IMR-90 (cell line): ENCODE data around the gene SUGP2. TPM values are rescaled to one million over a fixed set of nuclear protein-coding genes. Genes with fewer than 3 reads are reported as not detected.

ENCODE experiments used
- ATAC-seq: fragments of 200-7000 bp; cut with Tn5 transposase; 2 replicates; pipeline ENCODE4 v1.9.1; 2020; ENCODE audit warnings: low read depth, mild to moderate bottlenecking, moderate library complexity
- BruUV-seq: library from RNA; stranded (reverse); fragments of 400-500 nt; replicated peaks from 2 replicates; lab custom pipeline; 2021; lab: Mats Ljungman, UMichigan
- CTCF ChIA-PET: fragments of 300-600 bp; formaldehyde crosslinking; extraction: SDS; loops from one replicate; lab custom pipeline; 2021; ENCODE audit warnings: antibody characterized with exemption; lab: Yijun Ruan, JAX
- POLR2A ChIA-PET: fragments of 300-600 bp; sonication (Branson Sonifier 250); formaldehyde crosslinking; loops from one replicate; lab custom pipeline; 2022; ENCODE audit warnings: antibody characterized with exemption; ENCODE audit not compliant: unreplicated experiment; lab: Charles Lee
- DNase-seq: peaks from one replicate; pipeline ENCODE4 v3.0.0; 2013
- H2AFZ ChIP-seq: replicated peaks from 2 replicates; pipeline ENCODE3; 2013; ENCODE audit warnings: low read length, mild to moderate bottlenecking; ENCODE audit not compliant: poor library complexity
- H2AK5ac ChIP-seq: 2 replicates; pipeline ENCODE4 v1.6.1; 2013; ENCODE audit warnings: low read depth, low read length, inconsistent platforms
- H2AK9ac ChIP-seq: replicated peaks from 2 replicates; pipeline ENCODE3; 2013; ENCODE audit warnings: mild to moderate bottlenecking, low read depth, low read length, moderate library complexity; ENCODE audit not compliant: poor library complexity
- H2BK120ac ChIP-seq: 2 replicates; pipeline ENCODE4 v1.6.1; 2013; ENCODE audit warnings: low read depth, low read length, inconsistent platforms
- H2BK15ac ChIP-seq: 3 replicates; pipeline ENCODE4 v1.6.1; 2013; ENCODE audit warnings: low read depth, low read length, inconsistent platforms
- H2BK20ac ChIP-seq: 2 replicates; pipeline ENCODE4 v1.6.1; 2013; ENCODE audit warnings: low read depth, mild to moderate bottlenecking, inconsistent platforms, low read length, moderate library complexity
- H2BK5ac ChIP-seq: 2 replicates; pipeline ENCODE4 v1.6.1; 2013; ENCODE audit warnings: mild to moderate bottlenecking, low read depth, low read length, inconsistent platforms; ENCODE audit not compliant: poor library complexity, severe bottlenecking
- H3K14ac ChIP-seq: replicated peaks from 2 replicates; pipeline ENCODE4 v1.6.1; 2013; ENCODE audit warnings: low read depth, low read length, inconsistent platforms
- H3K18ac ChIP-seq: 2 replicates; pipeline ENCODE4 v1.6.1; 2013; ENCODE audit warnings: low read depth, low read length, control low read depth
- H3K23ac ChIP-seq: 2 replicates; pipeline ENCODE4 v1.6.1; 2013; ENCODE audit warnings: low read depth, low read length, inconsistent platforms
- H3K27ac ChIP-seq: 2 replicates; pipeline ENCODE4 v1.5.1; 2013; ENCODE audit warnings: mild to moderate bottlenecking, control low read depth, low read length; ENCODE audit not compliant: insufficient read depth
- H3K27me3 ChIP-seq: 2 replicates; pipeline ENCODE4 v1.6.1; 2013; ENCODE audit warnings: low read length; ENCODE audit not compliant: control insufficient read depth, insufficient read depth
- H3K36me3 ChIP-seq: 2 replicates; pipeline ENCODE4 v1.6.1; 2013; ENCODE audit warnings: low read length, mixed read lengths; ENCODE audit not compliant: control insufficient read depth, insufficient read depth
- H3K4ac ChIP-seq: 2 replicates; pipeline ENCODE4 v1.6.1; 2013; ENCODE audit warnings: low read depth, low read length, inconsistent platforms
- H3K4me1 ChIP-seq: 2 replicates; pipeline ENCODE4 v1.6.1; 2013; ENCODE audit warnings: low read length, mixed read lengths; ENCODE audit not compliant: control insufficient read depth, insufficient read depth
- H3K4me2 ChIP-seq: 2 replicates; pipeline ENCODE4 v1.6.1; 2013; ENCODE audit warnings: low read depth, mild to moderate bottlenecking, control low read depth, low read length, moderate library complexity
- H3K4me3 ChIP-seq: 2 replicates; pipeline ENCODE4 v1.5.1; 2013; ENCODE audit warnings: low read depth, mild to moderate bottlenecking, control low read depth, low read length, moderate library complexity; ENCODE audit not compliant: insufficient read depth
- H3K56ac ChIP-seq: 2 replicates; pipeline ENCODE4 v1.6.1; 2013; ENCODE audit warnings: low read length, inconsistent platforms; ENCODE audit not compliant: insufficient read depth; ENCODE audit errors: extremely low read depth
- H3K79me1 ChIP-seq, 2 experiments: 2 replicates each; pipeline ENCODE4 v1.6.1; 2013; ENCODE audit warnings: low read length in 2 of 2, inconsistent platforms in 1 of 2, low read depth in 1 of 2
- H3K9ac ChIP-seq: 2 replicates; pipeline ENCODE4 v1.6.1; 2013; ENCODE audit warnings: low read depth, low read length, control low read depth
- H3K9me1 ChIP-seq: 2 replicates; pipeline ENCODE4 v1.6.1; 2013; ENCODE audit warnings: low read length, inconsistent platforms; ENCODE audit not compliant: insufficient read depth
- H3K9me3 ChIP-seq: 2 replicates; pipeline ENCODE4 v1.6.1; 2013; ENCODE audit warnings: low read length; ENCODE audit not compliant: control insufficient read depth, insufficient read depth
- H4K20me1 ChIP-seq: 2 replicates; pipeline ENCODE4 v1.6.1; 2013; ENCODE audit warnings: low read length, inconsistent platforms; ENCODE audit not compliant: insufficient read depth
- H4K5ac ChIP-seq: 2 replicates; pipeline ENCODE4 v1.6.1; 2013; ENCODE audit warnings: mild to moderate bottlenecking, low read depth, low read length, control low read depth
- H4K8ac ChIP-seq, 2 experiments: 2 replicates each; pipeline ENCODE4 v1.6.1; 2013; ENCODE audit warnings: low read depth in 2 of 2, low read length in 2 of 2, control low read depth in 1 of 2, inconsistent platforms in 1 of 2
- H4K91ac ChIP-seq: 2 replicates; pipeline ENCODE4 v1.6.1; 2013; ENCODE audit warnings: low read depth, low read length, inconsistent platforms; ENCODE audit not compliant: insufficient read depth
- BHLHE40 ChIP-seq: fragments of 150-350 bp; IDR thresholded peaks from 2 replicates; pipeline ENCODE4 v1.6.1; 2016; ENCODE audit warnings: mild to moderate bottlenecking, low read depth, low read length
- CEBPB ChIP-seq: IDR thresholded peaks from 2 replicates; pipeline ENCODE4 v1.6.1; 2012; ENCODE audit warnings: low read depth, low read length, improper control_type of control experiment
- CHD1 ChIP-seq: IDR thresholded peaks from 2 replicates; pipeline ENCODE4 v1.6.1; 2012; ENCODE audit warnings: low read depth, low read length, improper control_type of control experiment
- ELK1 ChIP-seq: fragments of 150-350 bp; IDR thresholded peaks from 2 replicates; pipeline ENCODE4 v1.6.1; 2016; ENCODE audit warnings: low read depth, mild to moderate bottlenecking, low read length, moderate library complexity, borderline replicate concordance
- FOS ChIP-seq: fragments of 150-350 bp; IDR thresholded peaks from 2 replicates; pipeline ENCODE4 v1.6.1; 2016; ENCODE audit warnings: low read depth, low read length
- MAFK ChIP-seq: IDR thresholded peaks from 2 replicates; pipeline ENCODE4 v1.6.1; 2012; ENCODE audit warnings: low read depth, low read length, improper control_type of control experiment
- MXI1 ChIP-seq: IDR thresholded peaks from 2 replicates; pipeline ENCODE4 v1.6.1; 2012; ENCODE audit warnings: low read depth, mild to moderate bottlenecking, low read length, moderate library complexity, borderline replicate concordance
- NFE2L2 ChIP-seq: fragments of 150-350 bp; IDR thresholded peaks from 2 replicates; pipeline ENCODE4 v1.6.1; 2016; ENCODE audit warnings: low read depth, mild to moderate bottlenecking, low read length
- POLR2A ChIP-seq: IDR thresholded peaks from 2 replicates; pipeline ENCODE4 v1.6.1; 2012; ENCODE audit warnings: mild to moderate bottlenecking, low read depth, low read length
- RAD21 ChIP-seq: IDR thresholded peaks from 2 replicates; pipeline ENCODE4 v1.6.1; 2012; ENCODE audit warnings: low read length, improper control_type of control experiment
- RCOR1 ChIP-seq: IDR thresholded peaks from 2 replicates; pipeline ENCODE4 v1.6.1; 2012; ENCODE audit warnings: mild to moderate bottlenecking, low read length, improper control_type of control experiment; ENCODE audit not compliant: insufficient replicate concordance
- RFX5 ChIP-seq: IDR thresholded peaks from 2 replicates; pipeline ENCODE4 v1.8.0; 2012; ENCODE audit warnings: low read depth, mild to moderate bottlenecking, low read length, moderate library complexity
- SMC3 ChIP-seq: fragments of 150-350 bp; IDR thresholded peaks from 2 replicates; pipeline ENCODE4 v1.6.1; 2016; ENCODE audit warnings: low read depth, mild to moderate bottlenecking, antibody characterized with exemption, low read length, moderate library complexity
- WGBS, 2 experiments: methylation state at CpG; one replicate each; pipeline versions ENCODE4 v1.1.5 to v1.1.7; 2013; ENCODE audit warnings: missing lambda C conversion rate in 2 of 2; ENCODE audit not compliant: insufficient read length in 1 of 2; ENCODE audit errors: extremely low coverage in 2 of 2; 5-methylcytosine and 5-hydroxymethylcytosine counted together
- dilution Hi-C: fragments of 300-500 bp; cut with HindIII; formaldehyde crosslinking; loops from one replicate; pipeline ENCODE4 v1.14.3; 2018; ENCODE audit warnings: low sequenced_read_pairs; ENCODE audit not compliant: unreplicated experiment
- in situ Hi-C: fragments of 300-500 bp; cut with MboI; formaldehyde crosslinking; loops from 3 replicates; pipeline ENCODE4 v1.14.3; 2019; ENCODE audit warnings: low sequenced_read_pairs, inconsistent platforms, mixed read lengths
- intact Hi-C: fragments of 100-400 bp; cut with micrococcal nuclease; formaldehyde crosslinking; loops from 2 replicates; pipeline ENCODE4 v1.10.0; 2022
- polyA plus RNA-seq, 3 experiments: library from polyadenylated mRNA; depleted of rRNA; stranded (reverse); fragments of >200 nt; gene quantifications; 2 replicates each; pipeline ENCODE4 v1.2.3, GENCODE V29; 2012; ENCODE audit warnings: low replicate concordance in 1 of 3
- total RNA-seq: library from RNA; depleted of rRNA; stranded (reverse); fragments of >200 nt; gene quantifications from 2 replicates; pipeline ENCODE4 v1.2.3, GENCODE V29; 2012
- TF ChIP-seq, protein P1 (sequence below): conservative IDR thresholded peaks from 2 replicates; pipeline ENCODE4 v1.5.1; 2012; ENCODE audit warnings: mild to moderate bottlenecking, low read depth, low read length, improper control_type of control experiment
- TF ChIP-seq, protein P2 (sequence below): fragments of 150-350 bp; IDR thresholded peaks from 2 replicates; pipeline ENCODE4 v1.6.1; 2017; ENCODE audit warnings: mild to moderate bottlenecking, antibody characterized with exemption, low read length, low read depth

Gene SUGP2
- total and polyA plus RNA-seq, 2 of the 4 experiments (the other 2 are of a cell fraction), result 25.8 to 69.2 TPM

GRCh38 chr19:18980432-18981020 is 52.8 kb downstream of the SUGP2 start:
- CTCF ChIA-PET, result interaction anchor here (0.7 kb wide), 2 partner anchors 30 to 387 kb away, joined by 3 to 4 read pairs; no protein-coding TSS in a partner anchor
- Histone ChIP-seq H3K14ac (no peak overlapping the region), H2BK20ac (no peak overlapping the region), H3K79me1 (no peaks in the 10 kb centered on the region), H4K8ac (no peak overlapping the region), H4K20me1 (no peaks in the 10 kb centered on the region), H4K5ac (no peak overlapping the region), H4K91ac (no peak overlapping the region), H3K18ac (no peak overlapping the region), H3K56ac (no peak overlapping the region), H3K9me1 (no peaks in the 10 kb centered on the region), H2BK15ac (no peak overlapping the region), H2AK5ac (no peak overlapping the region), H3K36me3 (no peaks in the 10 kb centered on the region), H2AFZ (no peak overlapping the region), H3K9me3 (no peaks in the 10 kb centered on the region), H3K4me3 (no peak overlapping the region), H3K9ac (no peak overlapping the region), H3K23ac (no peak overlapping the region), H3K4me1 (no peaks in the 10 kb centered on the region), H3K27ac (no peak overlapping the region), H2AK9ac (no peak overlapping the region), H2BK120ac (no peak overlapping the region), H2BK5ac (no peak overlapping the region), H3K4me2 (no peak overlapping the region), H3K4ac (no peak overlapping the region), H3K27me3 (peaks cover 14% of the 10 kb centered on the region)
- TF ChIP-seq POLR2A (no peak), RCOR1 (no peak), MAFK (no peak), SMC3 (no peak), ELK1 (no peak), FOS (no peak), RAD21 (no peak), CEBPB (no peak), BHLHE40 (no peak), RFX5 (no peak), MXI1 (no peak), CHD1 (no peak), NFE2L2 (no peak)
- TF ChIP-seq, protein P1, sequence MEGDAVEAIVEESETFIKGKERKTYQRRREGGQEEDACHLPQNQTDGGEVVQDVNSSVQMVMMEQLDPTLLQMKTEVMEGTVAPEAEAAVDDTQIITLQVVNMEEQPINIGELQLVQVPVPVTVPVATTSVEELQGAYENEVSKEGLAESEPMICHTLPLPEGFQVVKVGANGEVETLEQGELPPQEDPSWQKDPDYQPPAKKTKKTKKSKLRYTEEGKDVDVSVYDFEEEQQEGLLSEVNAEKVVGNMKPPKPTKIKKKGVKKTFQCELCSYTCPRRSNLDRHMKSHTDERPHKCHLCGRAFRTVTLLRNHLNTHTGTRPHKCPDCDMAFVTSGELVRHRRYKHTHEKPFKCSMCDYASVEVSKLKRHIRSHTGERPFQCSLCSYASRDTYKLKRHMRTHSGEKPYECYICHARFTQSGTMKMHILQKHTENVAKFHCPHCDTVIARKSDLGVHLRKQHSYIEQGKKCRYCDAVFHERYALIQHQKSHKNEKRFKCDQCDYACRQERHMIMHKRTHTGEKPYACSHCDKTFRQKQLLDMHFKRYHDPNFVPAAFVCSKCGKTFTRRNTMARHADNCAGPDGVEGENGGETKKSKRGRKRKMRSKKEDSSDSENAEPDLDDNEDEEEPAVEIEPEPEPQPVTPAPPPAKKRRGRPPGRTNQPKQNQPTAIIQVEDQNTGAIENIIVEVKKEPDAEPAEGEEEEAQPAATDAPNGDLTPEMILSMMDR, result no peak
- TF ChIP-seq, protein P2, sequence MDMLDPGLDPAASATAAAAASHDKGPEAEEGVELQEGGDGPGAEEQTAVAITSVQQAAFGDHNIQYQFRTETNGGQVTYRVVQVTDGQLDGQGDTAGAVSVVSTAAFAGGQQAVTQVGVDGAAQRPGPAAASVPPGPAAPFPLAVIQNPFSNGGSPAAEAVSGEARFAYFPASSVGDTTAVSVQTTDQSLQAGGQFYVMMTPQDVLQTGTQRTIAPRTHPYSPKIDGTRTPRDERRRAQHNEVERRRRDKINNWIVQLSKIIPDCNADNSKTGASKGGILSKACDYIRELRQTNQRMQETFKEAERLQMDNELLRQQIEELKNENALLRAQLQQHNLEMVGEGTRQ, result no peak
- dilution Hi-C loops (no loop called here), in situ Hi-C loops (no loop called here), intact Hi-C loops (no loop called here)
- no TSS peak for BruUV-seq
- WGBS, 2 experiments, result 64% methylated on average over 5 of the region's 7 CpGs; no CpG with 5 or more reads in 1 of the 2 experiments
- ATAC-seq (no peak), DNase-seq (no peak)
- POLR2A ChIA-PET, result no interaction called here
